Peyer's patch (tissue), 4 donors: ENCODE measurements around the gene GAS6. TPM values are rescaled to one million over a fixed set of nuclear protein-coding genes. Genes with fewer than 3 reads are reported as not detected.
A peak's percentile ranks its signal among the peaks of the same experiment; 100 is the strongest.

Experiments
- DNase-seq, 3 donors: peaks; one replicate each; pipeline ENCODE4 v3.0.0-alpha.2; 2017 to 2019
- H3K27ac ChIP-seq, 4 donors: fragments of 200-600 bp; sonication (generic); one replicate each; pipeline ENCODE4 v1.5.1; 2016 to 2019
- H3K27me3 ChIP-seq, 2 donors: fragments of 200-600 bp; sonication (generic); one replicate each; pipeline ENCODE4 v1.5.1; 2019
- H3K36me3 ChIP-seq, 3 donors: fragments of 200-600 bp; sonication (generic); one replicate each; pipeline ENCODE4 v1.5.1; 2016 to 2019
- H3K4me1 ChIP-seq, 4 donors: fragments of 200-600 bp; sonication (generic); one replicate each; pipeline ENCODE4 v1.5.1; 2016 to 2019
- H3K4me3 ChIP-seq, 4 donors: fragments of 200-600 bp; sonication (generic); 1 replicate in 3 of 4; 2 replicates in 1 of 4; pipeline ENCODE4 v1.5.1; 2016 to 2019; ENCODE audit warnings: mild to moderate bottlenecking in 1 of 4
- H3K9me3 ChIP-seq, 4 donors: fragments of 200-600 bp; sonication (generic); one replicate each; pipeline ENCODE4 v1.5.1; 2016 to 2019; ENCODE audit warnings: mild to moderate bottlenecking in 1 of 4
- POLR2A ChIP-seq, 2 donors: fragments of 450-650 bp; IDR thresholded peaks; one replicate each; pipeline ENCODE4 v1.5.1; 2017; ENCODE audit warnings: antibody characterized with exemption in 2 of 2, mild to moderate bottlenecking in 2 of 2, moderate library complexity in 2 of 2
- total RNA-seq, 4 donors: library from RNA; depleted of rRNA; stranded (reverse); fragments of >200 nt; gene quantifications; one replicate each; pipeline ENCODE4 v1.1.0, GENCODE V29; 2016
- TF ChIP-seq, protein P1 (sequence below), 6 experiments: fragments of 450-650 bp in 4 of 6; fragments of 200-600 bp in 2 of 6; sonication (generic) in 1 of 6; IDR thresholded peaks; one replicate each; pipeline ENCODE4 v1.5.1; 2017 to 2019; ENCODE audit warnings: antibody characterized with exemption in 6 of 6, mild to moderate bottlenecking in 3 of 6, moderate library complexity in 1 of 6

The GAS6 gene
- total RNA-seq, 4 donors from 2014 or later, result 132 to 226 (median 154) TPM

DNA sequence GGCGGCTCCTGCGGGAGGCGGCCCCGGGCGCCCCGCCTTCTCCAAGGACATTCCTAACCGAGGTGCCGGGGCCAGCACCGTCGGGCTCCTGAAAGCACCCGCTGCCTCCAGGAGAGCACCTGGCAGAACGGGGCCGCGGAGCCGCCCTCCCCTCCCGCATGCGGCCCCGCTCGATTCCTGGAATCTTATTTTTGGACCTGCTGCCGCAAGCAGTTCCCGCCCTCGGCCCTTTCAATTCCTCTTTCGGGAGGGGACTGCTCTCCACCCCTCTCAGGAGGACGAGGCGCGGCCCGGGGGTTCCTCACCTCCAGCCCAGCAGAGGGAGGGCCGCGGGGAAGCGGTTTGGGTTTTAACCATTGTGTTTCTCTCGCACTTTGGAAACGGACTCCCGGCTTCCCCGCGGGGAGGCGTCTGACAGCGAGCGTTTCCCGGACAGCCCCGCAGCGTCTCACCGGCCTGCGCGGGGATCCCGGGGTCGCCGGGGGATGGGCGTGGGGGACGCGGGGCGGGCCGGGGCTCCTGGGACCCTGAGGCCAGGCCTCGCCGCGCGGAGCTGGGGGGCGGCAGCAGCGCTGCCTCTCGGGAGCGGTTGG lies 849 bp downstream of the GAS6 start:
- H3K27me3 ChIP-seq, result no peaks in the 10 kb centered on the region
- no peaks in the 10 kb centered on the region for H3K9me3 ChIP-seq
- peak overlapping the region; percentile 67 to 93 (median 84) for H3K27ac ChIP-seq
- H3K4me1 ChIP-seq, result peaks cover 7 to 40% (median 14%) of the 10 kb centered on the region in 4 donors
- no peaks in the 10 kb centered on the region for H3K36me3 ChIP-seq
- TF ChIP-seq POLR2A (IDR thresholded peaks at IDR 0.05), result peak in 1 of 2 donors; percentile 29
- TF ChIP-seq, protein P1, sequence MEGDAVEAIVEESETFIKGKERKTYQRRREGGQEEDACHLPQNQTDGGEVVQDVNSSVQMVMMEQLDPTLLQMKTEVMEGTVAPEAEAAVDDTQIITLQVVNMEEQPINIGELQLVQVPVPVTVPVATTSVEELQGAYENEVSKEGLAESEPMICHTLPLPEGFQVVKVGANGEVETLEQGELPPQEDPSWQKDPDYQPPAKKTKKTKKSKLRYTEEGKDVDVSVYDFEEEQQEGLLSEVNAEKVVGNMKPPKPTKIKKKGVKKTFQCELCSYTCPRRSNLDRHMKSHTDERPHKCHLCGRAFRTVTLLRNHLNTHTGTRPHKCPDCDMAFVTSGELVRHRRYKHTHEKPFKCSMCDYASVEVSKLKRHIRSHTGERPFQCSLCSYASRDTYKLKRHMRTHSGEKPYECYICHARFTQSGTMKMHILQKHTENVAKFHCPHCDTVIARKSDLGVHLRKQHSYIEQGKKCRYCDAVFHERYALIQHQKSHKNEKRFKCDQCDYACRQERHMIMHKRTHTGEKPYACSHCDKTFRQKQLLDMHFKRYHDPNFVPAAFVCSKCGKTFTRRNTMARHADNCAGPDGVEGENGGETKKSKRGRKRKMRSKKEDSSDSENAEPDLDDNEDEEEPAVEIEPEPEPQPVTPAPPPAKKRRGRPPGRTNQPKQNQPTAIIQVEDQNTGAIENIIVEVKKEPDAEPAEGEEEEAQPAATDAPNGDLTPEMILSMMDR (IDR thresholded peaks at IDR 0.05), result no peak
- DNase-seq, result peak in 2 of 3 donors; percentile 61 to 77
- H3K4me3 ChIP-seq, result peak overlapping the region; percentile 58 to 86 (median 62)

DNA sequence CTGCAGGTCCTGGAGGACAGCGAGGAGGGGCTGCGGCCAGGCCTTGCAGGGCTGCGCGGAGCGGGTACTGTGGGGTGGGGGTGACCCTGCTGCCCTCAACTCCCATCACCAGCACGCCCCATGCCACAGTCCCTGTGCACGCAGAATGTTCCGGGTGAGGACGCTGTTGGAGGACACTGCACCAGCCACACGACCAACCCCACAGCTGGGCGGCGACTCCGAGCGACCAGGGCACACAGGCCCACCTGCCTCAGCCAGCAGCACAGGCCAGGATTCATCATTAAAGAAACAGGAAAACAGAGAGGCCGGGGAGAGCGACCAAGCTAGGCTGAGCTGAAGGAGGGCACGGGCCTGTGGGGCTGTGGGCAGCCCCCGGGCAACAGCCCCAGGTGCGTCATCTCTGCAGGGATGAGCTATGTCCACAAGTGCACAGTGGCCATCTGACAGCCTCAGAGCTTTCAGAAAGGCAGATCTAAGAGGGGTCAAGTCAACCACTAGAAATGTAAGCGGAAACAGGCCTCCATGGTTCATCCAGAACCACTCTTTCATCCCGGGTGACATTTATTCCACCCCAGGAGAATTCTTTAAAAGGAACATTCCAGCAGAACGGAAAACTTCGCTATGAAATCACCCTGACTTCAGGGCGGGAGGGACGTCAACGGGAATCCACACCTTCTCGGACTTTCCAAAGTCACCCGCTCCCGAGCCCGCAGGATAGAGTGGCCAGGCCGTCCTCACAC lies 1.5 kb downstream of the GAS6 start:
- Histone ChIP-seq H3K4me1 (peaks cover 7 to 46% (median 14%) of the 10 kb centered on the region in 4 donors), H3K4me3 (peak overlapping the region; percentile 58 to 86 (median 62)), H3K27me3 (no peaks in the 10 kb centered on the region), H3K36me3 (no peaks in the 10 kb centered on the region), H3K27ac (peak overlapping the region; percentile 67 to 93 (median 84)), H3K9me3 (no peaks in the 10 kb centered on the region)
- TF ChIP-seq POLR2A (IDR thresholded peaks at IDR 0.05), result no peak
- TF ChIP-seq, protein P1 (IDR thresholded peaks at IDR 0.05), result peak in 1 of 6 experiments; percentile 21
- peak in 1 of 3 donors; percentile 59 for DNase-seq

DNA sequence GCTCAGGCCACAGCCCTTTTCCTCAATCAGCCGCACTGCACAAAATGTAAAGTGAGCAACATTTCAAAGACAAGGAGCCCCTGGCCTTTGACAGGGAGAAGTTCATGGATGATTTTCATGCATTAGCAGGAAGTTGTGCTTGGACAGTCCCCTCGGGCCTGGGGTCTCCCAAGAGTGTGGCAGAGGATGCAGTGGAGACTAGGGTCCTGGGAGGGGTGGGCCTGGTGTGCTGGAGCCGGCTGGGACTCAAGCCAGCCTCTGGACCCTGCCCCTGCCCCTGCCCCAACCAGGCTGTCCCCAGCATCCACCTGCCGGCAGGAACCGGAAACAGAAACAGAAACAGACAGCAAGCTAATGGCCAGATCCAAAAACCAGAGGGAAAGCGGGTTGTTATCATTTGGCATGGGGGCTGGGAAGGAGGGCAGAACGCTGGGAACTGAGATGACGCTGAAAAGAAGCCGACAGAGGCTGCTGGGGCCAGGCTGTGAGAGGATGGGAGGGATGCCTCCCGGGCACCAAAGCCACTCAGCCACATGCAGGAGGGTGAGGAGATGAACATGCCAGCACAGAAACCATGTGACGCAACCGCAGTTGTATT lies 2.3 kb downstream of the GAS6 start:
- H3K9me3 ChIP-seq, result no peaks in the 10 kb centered on the region
- peak overlapping the region in 3 of 4 donors; percentile 71 to 93 (median 89) for H3K27ac ChIP-seq
- no peaks in the 10 kb centered on the region for H3K36me3 ChIP-seq
- no peaks in the 10 kb centered on the region for H3K27me3 ChIP-seq
- H3K4me3 ChIP-seq, result peak overlapping the region in 2 of 4 donors; percentile 11 to 27
- TF ChIP-seq POLR2A (IDR thresholded peaks at IDR 0.05), result no peak
- TF ChIP-seq, protein P1 (IDR thresholded peaks at IDR 0.05), result peak in 1 of 6 experiments; percentile 10
- H3K4me1 ChIP-seq, result peaks cover 7 to 55% (median 14%) of the 10 kb centered on the region in 4 donors
- peak in 1 of 3 donors; percentile 50 for DNase-seq

DNA sequence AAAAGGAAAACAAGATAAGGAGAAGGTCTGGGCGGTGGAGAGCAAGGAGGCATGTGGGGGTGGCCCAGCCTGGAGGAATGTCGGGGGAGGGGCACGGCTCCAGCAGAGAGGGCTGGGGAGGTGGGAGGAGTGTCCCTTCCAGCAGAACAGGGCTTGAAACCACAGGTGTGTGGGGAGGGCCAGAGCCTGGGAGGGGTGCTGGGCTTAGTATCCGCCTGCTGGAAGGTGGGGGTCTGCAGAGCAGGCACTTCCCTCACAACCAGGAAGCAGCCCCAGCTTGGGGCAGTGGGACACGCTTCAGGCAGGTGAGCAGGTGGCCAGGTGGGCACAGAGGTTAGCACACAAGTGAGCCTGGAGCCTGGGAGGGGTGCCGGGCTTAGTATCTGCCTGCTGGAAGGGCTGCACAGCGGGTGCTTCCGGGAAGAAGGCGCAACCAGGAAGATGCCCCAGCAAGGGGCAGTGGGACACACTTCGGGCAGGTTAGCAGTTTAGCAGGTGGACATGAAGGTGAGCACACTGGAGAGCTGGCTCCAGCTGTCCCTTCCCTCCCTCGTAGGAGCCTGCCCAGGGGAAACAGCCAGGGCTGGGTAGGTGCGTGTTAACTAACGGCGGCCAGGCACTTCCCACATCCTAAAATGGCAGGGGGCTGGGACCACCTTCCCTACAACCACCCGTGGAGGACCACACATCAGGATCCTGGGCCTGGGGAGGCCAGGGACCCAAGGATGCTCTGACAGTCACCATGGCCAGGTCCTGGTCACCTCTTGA lies 3.0 kb downstream of the GAS6 start:
- peak overlapping the region in 3 of 4 donors; percentile 71 to 93 (median 89) for H3K27ac ChIP-seq
- H3K27me3 ChIP-seq, result no peaks in the 10 kb centered on the region
- no peaks in the 10 kb centered on the region for H3K9me3 ChIP-seq
- H3K36me3 ChIP-seq, result no peaks in the 10 kb centered on the region
- H3K4me1 ChIP-seq, result peaks cover 7 to 62% (median 15%) of the 10 kb centered on the region in 4 donors
- peak in 2 of 3 donors; percentile 75 to 87 for DNase-seq
- TF ChIP-seq, protein P1 (IDR thresholded peaks at IDR 0.05), result no peak
- TF ChIP-seq POLR2A (IDR thresholded peaks at IDR 0.05), result peak in 1 of 2 donors; percentile 17
- peak overlapping the region in 2 of 4 donors; percentile 11 to 27 for H3K4me3 ChIP-seq
